ENCODE results near the gene TMEM170B. TPM values are rescaled to one million over a fixed set of nuclear protein-coding genes. Genes with fewer than 3 reads are reported as not detected.

Gene TMEM170B
- total RNA-seq, 1 donor from 2014 or later = 2.7 TPM

DNA sequence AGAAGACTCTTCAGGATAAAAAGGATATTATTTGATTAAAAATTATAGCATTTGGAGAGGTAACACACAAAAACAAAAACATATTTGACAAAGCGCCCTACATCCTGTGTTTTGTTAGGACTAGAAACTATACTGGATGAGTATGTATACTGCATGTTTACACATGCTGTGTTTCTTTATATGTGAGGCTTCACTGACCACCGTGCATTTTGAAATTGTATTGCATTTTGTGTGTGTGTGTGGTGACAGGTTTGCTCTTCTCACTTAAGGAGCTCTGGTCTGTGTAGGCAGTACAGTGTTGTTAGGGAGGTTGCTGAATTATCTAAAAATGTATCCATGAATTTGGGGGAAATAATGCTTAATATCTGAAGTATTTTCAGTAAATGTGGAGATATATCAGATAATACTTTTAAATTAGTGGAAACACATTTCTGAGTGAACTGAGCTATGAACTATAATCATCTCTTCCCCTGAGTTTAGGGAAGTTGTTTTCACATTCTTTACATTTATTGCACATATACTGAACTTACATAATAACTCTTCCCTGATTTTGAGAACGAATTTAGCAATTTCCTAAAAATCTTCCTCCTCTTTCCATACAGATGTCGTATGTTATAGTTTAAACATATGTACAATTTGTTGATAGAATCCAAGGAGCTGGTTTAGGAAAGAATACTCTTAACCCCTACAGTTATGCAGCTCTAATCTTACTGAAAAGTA lies 43.3 kb downstream of the TMEM170B start:
- no peak for DNase-seq (ENCODE audit: extremely low read depth, low read depth, low spot score)

DNA sequence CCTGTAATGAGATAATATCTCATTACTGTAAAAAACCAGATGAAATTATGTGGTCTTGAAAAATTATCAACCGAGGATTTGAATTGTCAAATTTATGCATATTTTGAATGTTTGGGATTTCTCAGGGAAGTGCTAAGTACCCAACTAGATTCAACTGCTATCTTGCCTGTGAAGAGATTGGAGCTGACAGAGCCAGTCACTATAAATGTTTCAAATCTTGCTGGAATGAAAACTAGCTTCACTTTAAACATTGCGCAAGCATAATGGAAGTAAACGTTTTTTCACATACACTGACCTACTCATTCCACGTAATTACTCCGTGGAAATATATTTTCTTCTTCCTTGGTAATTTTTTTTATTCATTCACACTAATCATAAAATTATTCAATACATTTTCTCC lies 46.7 kb downstream of the TMEM170B start:
- no peak for DNase-seq (ENCODE audit: extremely low read depth, low read depth, low spot score)

GRCh38 chr6:11585426-11586016 lies 48.0 kb downstream of the TMEM170B start:
- DNase-seq (ENCODE audit: extremely low read depth, low read depth, low spot score) = no peak

- DNase-seq (ENCODE audit: extremely low read depth, low read depth, low spot score) = no peak
These were observed 48.6 kb downstream of the TMEM170B start for GRCh38 chr6:11586117-11586516.

- DNase-seq (ENCODE audit: extremely low read depth, low read depth, low spot score) = no peak
These were observed 49.0 kb downstream of the TMEM170B start for GRCh38 chr6:11586536-11586935.

DNA sequence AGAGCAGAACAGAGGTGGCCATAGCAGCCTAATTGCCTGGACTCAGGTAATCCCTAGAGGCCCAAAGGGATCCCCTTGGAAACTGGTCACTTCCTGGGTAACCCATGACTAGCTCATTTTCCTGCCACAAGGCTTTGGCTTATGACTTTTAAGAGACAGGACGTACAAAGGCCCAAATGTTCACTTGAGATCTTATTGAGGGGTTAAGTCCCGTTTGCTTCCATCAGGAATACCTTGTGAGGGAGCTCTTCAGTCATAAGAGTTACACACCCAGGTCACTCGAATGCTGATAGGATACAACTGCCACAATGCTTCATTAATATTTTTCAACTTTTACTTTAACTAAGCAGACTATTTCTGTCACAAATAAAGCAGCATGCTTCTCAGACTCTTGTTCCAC lies 51.7 kb downstream of the TMEM170B start:
- no peak for DNase-seq (ENCODE audit: extremely low read depth, low read depth, low spot score)

DNA sequence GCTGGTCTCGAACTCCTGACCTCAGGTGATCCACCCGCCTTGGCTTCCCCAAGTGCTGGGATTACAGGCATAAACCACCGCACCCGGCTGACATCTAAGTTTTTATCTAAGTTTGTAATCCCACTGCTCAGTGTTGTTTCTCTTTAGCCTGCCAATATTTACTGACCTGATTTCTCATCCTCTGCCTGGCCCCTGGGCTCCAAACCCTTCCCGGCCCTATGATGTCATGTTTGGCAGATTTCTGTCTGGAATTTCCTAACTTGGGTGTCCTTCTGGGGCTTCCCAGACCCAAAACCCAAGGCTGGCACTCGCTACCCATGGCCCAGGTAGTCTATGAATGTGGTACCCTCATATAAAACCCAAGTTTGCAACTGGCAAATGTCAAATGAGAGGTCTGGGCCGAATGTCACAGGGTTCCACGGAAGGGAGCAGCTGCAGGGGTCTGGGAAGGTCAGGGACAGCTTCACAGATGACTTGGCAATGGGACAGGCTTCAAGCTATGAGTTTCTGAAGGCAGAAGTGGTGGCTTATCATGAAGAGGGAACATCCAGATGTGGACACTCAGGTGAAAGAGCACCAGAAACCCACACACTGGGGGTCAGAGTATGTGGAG lies 54.9 kb downstream of the TMEM170B start:
- DNase-seq (ENCODE audit: extremely low read depth, low read depth, low spot score) = no peak

GRCh38 chr6:11593096-11593495 lies 55.5 kb downstream of the TMEM170B start:
- no peak for DNase-seq (ENCODE audit: extremely low read depth, low read depth, low spot score)

- no peak for DNase-seq (ENCODE audit: extremely low read depth, low read depth, low spot score)
These were observed 58.4 kb downstream of the TMEM170B start for GRCh38 chr6:11595903-11596302.

- DNase-seq (ENCODE audit: extremely low read depth, low read depth, low spot score) = no peak
These were observed 59.2 kb downstream of the TMEM170B start for GRCh38 chr6:11596640-11597237.

- DNase-seq (ENCODE audit: extremely low read depth, low read depth, low spot score) = no peak
These were observed 61.1 kb downstream of the TMEM170B start for GRCh38 chr6:11598687-11599086.

- no peak for DNase-seq (ENCODE audit: extremely low read depth, low read depth, low spot score)
These were observed 62.7 kb downstream of the TMEM170B start for GRCh38 chr6:11600251-11600650.

- DNase-seq (ENCODE audit: extremely low read depth, low read depth, low spot score) = no peak
These were observed 64.4 kb downstream of the TMEM170B start for GRCh38 chr6:11601776-11602605.

DNA sequence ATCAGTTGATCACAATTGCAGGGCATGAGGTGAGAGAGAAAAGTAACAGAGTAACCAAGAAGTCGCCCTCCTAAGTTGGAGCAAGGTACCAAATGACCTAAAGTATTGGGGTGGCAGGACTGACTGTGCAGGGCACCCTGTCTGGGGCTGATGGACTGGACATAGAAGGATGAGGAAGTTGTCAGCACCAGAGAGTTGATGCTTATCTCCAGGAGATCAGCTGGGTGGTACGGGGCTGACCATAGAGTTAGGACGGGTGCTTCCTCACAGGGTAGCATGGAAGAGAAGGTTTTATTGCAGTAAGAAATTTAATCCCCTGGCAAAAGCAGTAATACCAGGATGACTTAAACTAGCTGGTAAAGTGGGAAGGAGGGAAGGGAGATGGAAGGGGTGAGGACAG lies 66.7 kb downstream of the TMEM170B start:
- DNase-seq (ENCODE audit: extremely low read depth, low read depth, low spot score) = no peak

GRCh38 chr6:11604836-11605506 lies 67.4 kb downstream of the TMEM170B start:
- no peak for DNase-seq (ENCODE audit: extremely low read depth, low read depth, low spot score)

DNA sequence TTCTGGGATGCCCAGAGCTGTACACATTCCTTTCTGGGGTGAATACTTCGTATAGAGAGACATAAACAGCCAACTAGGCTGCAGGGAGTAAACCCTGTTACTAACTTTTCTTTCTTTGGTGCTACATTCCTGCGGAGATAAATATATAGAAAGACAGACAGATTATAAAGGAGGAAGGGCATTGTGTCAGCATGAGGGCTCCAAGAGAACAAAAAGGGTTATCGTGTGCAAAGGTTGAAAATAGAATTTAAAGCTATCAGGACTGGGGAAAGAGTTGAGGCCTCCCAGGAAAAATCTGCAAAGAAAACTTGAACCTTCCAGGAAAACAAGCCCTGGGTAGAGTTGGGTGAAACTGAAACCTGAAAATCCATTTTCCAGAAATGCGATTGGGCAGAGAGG lies 68.0 kb downstream of the TMEM170B start:
- DNase-seq (ENCODE audit: extremely low read depth, low read depth, low spot score) = no peak

GRCh38 chr6:11606332-11606731 lies 68.8 kb downstream of the TMEM170B start:
- DNase-seq (ENCODE audit: extremely low read depth, low read depth, low spot score) = no peak

GRCh38 chr6:11607383-11607782 lies 69.8 kb downstream of the TMEM170B start:
- no peak for DNase-seq (ENCODE audit: extremely low read depth, low read depth, low spot score)

- no peak for DNase-seq (ENCODE audit: extremely low read depth, low read depth, low spot score)
These were observed 71.2 kb downstream of the TMEM170B start for GRCh38 chr6:11608600-11609323.

Data from glomerular endothelial cell (primary cell).